Loucy (cell line): ENCODE data around the gene CDKL1.

Experiments used
- EZH2phosphoT487 ChIP-seq: fragments of 200-600 bp; IDR thresholded peaks from 2 replicates; pipeline ENCODE4 v1.6.1; 2018; ENCODE audit warnings: antibody characterized with exemption, mild to moderate bottlenecking, moderate library complexity, borderline replicate concordance
- TF ChIP-seq, protein P1 (sequence below): fragments of 200-600 bp; sonication (generic); conservative IDR thresholded peaks from 2 replicates; pipeline ENCODE4 v1.5.1; 2014; ENCODE audit warnings: mild to moderate bottlenecking, antibody characterized with exemption, low read length

DNA sequence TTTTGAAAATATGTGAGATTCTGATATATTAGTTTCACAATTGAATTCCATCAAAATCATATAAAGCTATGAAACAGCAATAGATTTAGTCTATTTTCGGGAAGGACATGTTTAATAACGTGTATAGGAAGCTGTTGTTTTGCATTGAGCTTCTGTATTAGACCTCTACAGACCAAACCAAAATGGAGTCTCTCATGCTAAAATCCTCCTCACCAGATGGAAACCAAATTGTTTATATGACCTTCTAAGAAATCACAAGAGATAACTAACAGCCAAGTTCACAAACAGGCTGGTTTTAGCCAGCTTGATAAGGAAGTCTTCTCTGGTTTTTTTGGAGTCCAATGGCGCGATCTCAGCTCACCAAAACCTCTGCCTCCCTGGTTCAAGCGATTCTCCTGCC, 108.5 kb downstream of the CDKL1 start:
- TF ChIP-seq, protein P1, sequence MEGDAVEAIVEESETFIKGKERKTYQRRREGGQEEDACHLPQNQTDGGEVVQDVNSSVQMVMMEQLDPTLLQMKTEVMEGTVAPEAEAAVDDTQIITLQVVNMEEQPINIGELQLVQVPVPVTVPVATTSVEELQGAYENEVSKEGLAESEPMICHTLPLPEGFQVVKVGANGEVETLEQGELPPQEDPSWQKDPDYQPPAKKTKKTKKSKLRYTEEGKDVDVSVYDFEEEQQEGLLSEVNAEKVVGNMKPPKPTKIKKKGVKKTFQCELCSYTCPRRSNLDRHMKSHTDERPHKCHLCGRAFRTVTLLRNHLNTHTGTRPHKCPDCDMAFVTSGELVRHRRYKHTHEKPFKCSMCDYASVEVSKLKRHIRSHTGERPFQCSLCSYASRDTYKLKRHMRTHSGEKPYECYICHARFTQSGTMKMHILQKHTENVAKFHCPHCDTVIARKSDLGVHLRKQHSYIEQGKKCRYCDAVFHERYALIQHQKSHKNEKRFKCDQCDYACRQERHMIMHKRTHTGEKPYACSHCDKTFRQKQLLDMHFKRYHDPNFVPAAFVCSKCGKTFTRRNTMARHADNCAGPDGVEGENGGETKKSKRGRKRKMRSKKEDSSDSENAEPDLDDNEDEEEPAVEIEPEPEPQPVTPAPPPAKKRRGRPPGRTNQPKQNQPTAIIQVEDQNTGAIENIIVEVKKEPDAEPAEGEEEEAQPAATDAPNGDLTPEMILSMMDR = no peak
- TF ChIP-seq EZH2phosphoT487 = no peak
